Gastroesophageal sphincter (tissue), 3 donors: ENCODE measurements around the gene CDK12.

Experiments used
- EP300 ChIP-seq: sonication (generic); formaldehyde crosslinking; IDR thresholded peaks from one replicate; pipeline ENCODE4 v1.6.1; 2017; ENCODE audit warnings: antibody characterized with exemption, mild to moderate bottlenecking
- POLR2A ChIP-seq, 2 donors: fragments of 450-650 bp; IDR thresholded peaks; one replicate each; pipeline ENCODE4 v1.6.1; 2017; ENCODE audit warnings: antibody characterized with exemption in 2 of 2, mild to moderate bottlenecking in 2 of 2, moderate library complexity in 1 of 2
- POLR2AphosphoS5 ChIP-seq: sonication (generic); formaldehyde crosslinking; IDR thresholded peaks from one replicate; pipeline ENCODE4 v1.6.1; 2017; ENCODE audit warnings: antibody characterized with exemption
- TF ChIP-seq, protein P1 (sequence below), 4 experiments: fragments of 200-600 bp in 2 of 4; fragments of 450-650 bp in 2 of 4; sonication (generic) in 1 of 4; IDR thresholded peaks; one replicate each; pipeline ENCODE4 v1.5.1; 2017 to 2019; ENCODE audit warnings: antibody characterized with exemption in 4 of 4, mild to moderate bottlenecking in 2 of 4, moderate library complexity in 2 of 4

DNA sequence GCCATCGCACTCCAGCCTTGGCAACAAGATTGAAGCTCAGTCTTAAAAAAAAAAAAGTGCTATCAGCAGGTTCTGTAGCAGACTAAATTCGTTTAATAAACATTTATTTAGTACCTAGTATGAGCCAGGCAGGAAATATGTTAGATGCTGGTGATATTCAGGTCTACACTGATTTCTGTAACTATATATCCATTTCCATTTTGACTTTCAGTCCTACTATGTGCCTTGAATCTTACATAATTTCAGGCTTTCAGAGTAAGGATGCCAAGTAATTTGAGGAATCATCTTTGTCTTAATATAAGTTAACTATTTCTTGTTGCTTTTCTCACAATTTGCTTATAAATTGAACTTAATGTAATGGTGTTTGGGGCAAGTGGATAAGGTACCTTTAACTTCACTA is 46.2 kb downstream of the CDK12 start:
- TF ChIP-seq, protein P1, sequence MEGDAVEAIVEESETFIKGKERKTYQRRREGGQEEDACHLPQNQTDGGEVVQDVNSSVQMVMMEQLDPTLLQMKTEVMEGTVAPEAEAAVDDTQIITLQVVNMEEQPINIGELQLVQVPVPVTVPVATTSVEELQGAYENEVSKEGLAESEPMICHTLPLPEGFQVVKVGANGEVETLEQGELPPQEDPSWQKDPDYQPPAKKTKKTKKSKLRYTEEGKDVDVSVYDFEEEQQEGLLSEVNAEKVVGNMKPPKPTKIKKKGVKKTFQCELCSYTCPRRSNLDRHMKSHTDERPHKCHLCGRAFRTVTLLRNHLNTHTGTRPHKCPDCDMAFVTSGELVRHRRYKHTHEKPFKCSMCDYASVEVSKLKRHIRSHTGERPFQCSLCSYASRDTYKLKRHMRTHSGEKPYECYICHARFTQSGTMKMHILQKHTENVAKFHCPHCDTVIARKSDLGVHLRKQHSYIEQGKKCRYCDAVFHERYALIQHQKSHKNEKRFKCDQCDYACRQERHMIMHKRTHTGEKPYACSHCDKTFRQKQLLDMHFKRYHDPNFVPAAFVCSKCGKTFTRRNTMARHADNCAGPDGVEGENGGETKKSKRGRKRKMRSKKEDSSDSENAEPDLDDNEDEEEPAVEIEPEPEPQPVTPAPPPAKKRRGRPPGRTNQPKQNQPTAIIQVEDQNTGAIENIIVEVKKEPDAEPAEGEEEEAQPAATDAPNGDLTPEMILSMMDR (IDR thresholded peaks at IDR 0.05) = no peak
- TF ChIP-seq POLR2A (IDR thresholded peaks at IDR 0.05) (no peak), POLR2AphosphoS5 (no peak), EP300 (no peak)
